Activated CD4-positive, alpha-beta T cell treated with anti-CD3 and anti-CD28 coated beads for 36 hours (primary cell): ENCODE data around the gene IP6K3. TPM values are rescaled to one million over a fixed set of nuclear protein-coding genes. Genes with fewer than 3 reads are reported as not detected.

ENCODE experiments used
- microRNA-seq: library from miRNA; unstranded; fragments of <30 nt; microRNA quantifications from one replicate; pipeline ENCODE4 v1.2.0, GENCODE V29; 2021; ENCODE audit warnings: borderline replicate concordance
- total RNA-seq, 2 experiments: library from RNA; stranded (reverse); gene quantifications; one replicate each; pipeline ENCODE4 v1.2.3, GENCODE V29; 2021

Gene IP6K3
- total RNA-seq, 2 experiments from 2014 or later = not detected

Small RNAs within 50 kb of the gene (microRNA-seq; reads per million reads assigned to microRNA genes)
- 24.3 reads per million, percentile 47 among the genes with 10 or more reads in this experiment for gene MIR3934

Other genes with a start within 250 kb of the IP6K3 start
- gene BAK1, start 166.6 kb downstream of the IP6K3 start, total RNA-seq = 10 to 100 TPM; 37.0 to 43.3 TPM
- 10 to 100 TPM; 42.6 to 42.9 TPM for gene ITPR3, start 125.6 kb downstream of the IP6K3 start, total RNA-seq
- gene UQCC2, start 35.2 kb downstream of the IP6K3 start, total RNA-seq = 100 to 1,000 TPM; 141 to 147 TPM
- 10 to 100 TPM; 55.2 to 61.5 TPM for gene LEMD2, start 42.2 kb upstream of the IP6K3 start, total RNA-seq
- not detected for gene MLN, start 57.1 kb upstream of the IP6K3 start, total RNA-seq